Caco-2 (cell line): ENCODE measurements around the gene CHCHD6. TPM values are rescaled to one million over a fixed set of nuclear protein-coding genes. Genes with fewer than 3 reads are reported as not detected.

Experiments
- BruUV-seq: library from RNA; stranded (reverse); fragments of 400-500 nt; replicated peaks from 2 replicates; lab custom pipeline; 2021; lab: Mats Ljungman, UMichigan
- CTCF ChIA-PET: fragments of 300-600 bp; sonication (Branson Sonifier 250); formaldehyde crosslinking; loops from one replicate; lab custom pipeline; 2022; ENCODE audit warnings: antibody characterized with exemption; lab: Charles Lee
- POLR2A ChIA-PET: fragments of 300-600 bp; sonication (Branson Sonifier 250); formaldehyde crosslinking; loops from one replicate; lab custom pipeline; 2022; ENCODE audit warnings: antibody characterized with exemption; lab: Charles Lee
- DNase-seq, 2 experiments: peaks; one replicate each; pipeline versions ENCODE4 v3.0.0 to v3.0.0-alpha.2; 2020 to 2022
- H3K27me3 ChIP-seq: replicated peaks from 2 replicates; pipeline ENCODE4 v1.6.0; 2011; ENCODE audit warnings: low read length; ENCODE audit not compliant: control insufficient read depth, insufficient read depth
- H3K36me3 ChIP-seq: 2 replicates; pipeline ENCODE4 v1.5.1; 2011; ENCODE audit warnings: low read length; ENCODE audit not compliant: control insufficient read depth, insufficient read depth
- H3K4me1 ChIP-seq: fragments of 250-450 bp; sonication (Bioruptor Pico); 2 replicates; pipeline ENCODE4 v1.5.1; 2020; ENCODE audit warnings: mild to moderate bottlenecking
- H3K4me3 ChIP-seq: 2 replicates; pipeline ENCODE4 v1.5.1; 2011; ENCODE audit warnings: low read depth, mild to moderate bottlenecking, control low read depth, low read length
- H3K9me3 ChIP-seq: fragments of 250-450 bp; sonication (Bioruptor Pico); 2 replicates; pipeline ENCODE4 v1.5.1; 2020; ENCODE audit warnings: mild to moderate bottlenecking, moderate library complexity
- H3K27ac Mint-ChIP-seq: one replicate; pipeline ENCODE4 v1.8.0; 2022; ENCODE audit warnings: mixed read lengths; ENCODE audit not compliant: unreplicated experiment
- H3K27me3 Mint-ChIP-seq: one replicate; pipeline ENCODE4 v1.8.0; 2022; ENCODE audit warnings: mixed read lengths; ENCODE audit not compliant: insufficient read depth, unreplicated experiment
- H3K36me3 Mint-ChIP-seq: one replicate; pipeline ENCODE4 v1.8.0; 2022; ENCODE audit warnings: mild to moderate bottlenecking, mixed read lengths; ENCODE audit not compliant: insufficient read depth, unreplicated experiment
- H3K4me1 Mint-ChIP-seq: one replicate; pipeline ENCODE4 v1.8.0; 2022; ENCODE audit warnings: low read depth, mixed read lengths; ENCODE audit not compliant: unreplicated experiment
- H3K4me3 Mint-ChIP-seq: one replicate; pipeline ENCODE4 v1.8.0; 2022; ENCODE audit warnings: mild to moderate bottlenecking, moderate library complexity, mixed read lengths; ENCODE audit not compliant: unreplicated experiment
- H3K9me3 Mint-ChIP-seq: one replicate; pipeline ENCODE4 v1.8.0; 2022; ENCODE audit warnings: mixed read lengths; ENCODE audit not compliant: unreplicated experiment
- intact Hi-C: fragments of 100-400 bp; cut with micrococcal nuclease; formaldehyde crosslinking; loops from one replicate; pipeline ENCODE4 v1.10.0; 2022; ENCODE audit not compliant: unreplicated experiment
- total RNA-seq: library from RNA; stranded (reverse); gene quantifications from 2 replicates; pipeline ENCODE4 v1.2.3, GENCODE V29; 2022
- TF ChIP-seq, protein P1 (sequence below), 2 experiments: fragments of 200-600 bp in 1 of 2; IDR thresholded peaks; 1 replicate in 1 of 2; 2 replicates in 1 of 2; pipeline versions ENCODE4 v1.5.1 to v1.8.0; 2011 to 2022; ENCODE audit warnings: antibody characterized with exemption in 1 of 2, control low read depth in 1 of 2, inconsistent platforms in 1 of 2, low read depth in 1 of 2, low read length in 1 of 2, mild to moderate bottlenecking in 1 of 2, moderate library complexity in 1 of 2; ENCODE audit not compliant: insufficient read depth in 1 of 2, severe bottlenecking in 1 of 2, unreplicated experiment in 1 of 2

The CHCHD6 gene
- total RNA-seq, 1 experiment from 2014 or later = 49.5 TPM

DNA sequence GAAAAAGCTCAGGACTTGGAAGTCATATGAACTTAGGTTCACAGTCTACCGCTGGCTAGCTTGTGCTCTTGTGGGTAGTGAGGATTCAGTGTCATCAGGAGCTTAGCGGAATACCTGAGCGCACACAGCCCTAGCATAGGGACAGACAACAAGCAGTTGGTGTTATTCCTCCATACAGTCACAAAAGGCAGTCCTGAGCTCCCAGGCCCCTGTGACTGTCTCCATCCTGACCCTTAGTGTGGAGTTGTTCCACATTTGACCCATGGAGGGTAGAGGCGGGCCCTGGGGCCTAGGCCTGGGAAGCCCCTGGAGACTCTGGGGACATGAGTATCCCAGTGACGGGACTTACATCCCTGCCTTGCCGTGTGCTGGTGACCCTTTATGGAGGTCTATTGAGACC lies 147.3 kb downstream of the CHCHD6 start:
- POLR2A ChIA-PET = interaction anchor here (1.1 to 1.2 kb wide), 2 partner anchors 16 to 98 kb away, joined by 3 to 4 read pairs; no protein-coding TSS in a partner anchor
- Histone ChIP-seq H3K36me3 (no peaks in the 10 kb centered on the region), H3K4me3 (no peak overlapping the region), H3K27me3 (no peaks in the 10 kb centered on the region), H3K4me1 (peaks cover 77% of the 10 kb centered on the region), H3K9me3 (no peaks in the 10 kb centered on the region)
- DNase-seq = no peak
- intact Hi-C loops = loop anchor here (2.0 to 5.0 kb wide), 2 partner anchors 31 to 131 kb away; partner anchors contain the start of gene PLXNA1
- Mint-ChIP-seq H3K36me3 (peaks cover 29% of the 10 kb centered on the region), H3K27me3 (no peaks in the 10 kb centered on the region), H3K4me3 (no peak overlapping the region), H3K27ac (peak overlapping the region; percentile 79), H3K9me3 (no peaks in the 10 kb centered on the region), H3K4me1 (peaks cover 64% of the 10 kb centered on the region)
- TF ChIP-seq, protein P1, sequence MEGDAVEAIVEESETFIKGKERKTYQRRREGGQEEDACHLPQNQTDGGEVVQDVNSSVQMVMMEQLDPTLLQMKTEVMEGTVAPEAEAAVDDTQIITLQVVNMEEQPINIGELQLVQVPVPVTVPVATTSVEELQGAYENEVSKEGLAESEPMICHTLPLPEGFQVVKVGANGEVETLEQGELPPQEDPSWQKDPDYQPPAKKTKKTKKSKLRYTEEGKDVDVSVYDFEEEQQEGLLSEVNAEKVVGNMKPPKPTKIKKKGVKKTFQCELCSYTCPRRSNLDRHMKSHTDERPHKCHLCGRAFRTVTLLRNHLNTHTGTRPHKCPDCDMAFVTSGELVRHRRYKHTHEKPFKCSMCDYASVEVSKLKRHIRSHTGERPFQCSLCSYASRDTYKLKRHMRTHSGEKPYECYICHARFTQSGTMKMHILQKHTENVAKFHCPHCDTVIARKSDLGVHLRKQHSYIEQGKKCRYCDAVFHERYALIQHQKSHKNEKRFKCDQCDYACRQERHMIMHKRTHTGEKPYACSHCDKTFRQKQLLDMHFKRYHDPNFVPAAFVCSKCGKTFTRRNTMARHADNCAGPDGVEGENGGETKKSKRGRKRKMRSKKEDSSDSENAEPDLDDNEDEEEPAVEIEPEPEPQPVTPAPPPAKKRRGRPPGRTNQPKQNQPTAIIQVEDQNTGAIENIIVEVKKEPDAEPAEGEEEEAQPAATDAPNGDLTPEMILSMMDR (IDR thresholded peaks at IDR 0.05; ENCODE audit: insufficient read depth in 1 of 2, low read depth in 1 of 2, low read length in 1 of 2, severe bottlenecking in 1 of 2, unreplicated experiment in 1 of 2) = no peak
- CTCF ChIA-PET = interaction anchor here (0.9 to 2.0 kb wide), 6 partner anchors 16 to 131 kb away, joined by 3 to 14 read pairs (median 6); partner anchors contain the start of gene PLXNA1
- BruUV-seq = TSS peak; percentile 75

GRCh38 chr3:126851934-126852333 lies 147.9 kb downstream of the CHCHD6 start:
- TF ChIP-seq, protein P1 (IDR thresholded peaks at IDR 0.05; ENCODE audit: insufficient read depth in 1 of 2, low read depth in 1 of 2, low read length in 1 of 2, severe bottlenecking in 1 of 2, unreplicated experiment in 1 of 2) = no peak
- Histone ChIP-seq H3K27me3 (no peaks in the 10 kb centered on the region), H3K4me1 (peaks cover 72% of the 10 kb centered on the region), H3K9me3 (no peaks in the 10 kb centered on the region), H3K4me3 (no peak overlapping the region), H3K36me3 (no peaks in the 10 kb centered on the region)
- no peaks in the 10 kb centered on the region for H3K27me3 Mint-ChIP-seq
- BruUV-seq = TSS peak; percentile 28
- CTCF ChIA-PET = interaction anchor here (1.2 to 2.1 kb wide), 5 partner anchors 36 to 131 kb away, joined by 6 to 14 read pairs (median 8); partner anchors contain the start of gene PLXNA1
- intact Hi-C loops = loop anchor here (2.0 to 5.0 kb wide), 2 partner anchors 31 to 130 kb away; partner anchors contain the start of gene PLXNA1
- H3K4me1 Mint-ChIP-seq = peaks cover 59% of the 10 kb centered on the region
- DNase-seq = no peak
- H3K36me3 Mint-ChIP-seq = peaks cover 29% of the 10 kb centered on the region
- H3K4me3 Mint-ChIP-seq = no peak overlapping the region
- no peaks in the 10 kb centered on the region for H3K9me3 Mint-ChIP-seq
- peak overlapping the region; percentile 79 for H3K27ac Mint-ChIP-seq
- POLR2A ChIA-PET = no interaction called here

DNA sequence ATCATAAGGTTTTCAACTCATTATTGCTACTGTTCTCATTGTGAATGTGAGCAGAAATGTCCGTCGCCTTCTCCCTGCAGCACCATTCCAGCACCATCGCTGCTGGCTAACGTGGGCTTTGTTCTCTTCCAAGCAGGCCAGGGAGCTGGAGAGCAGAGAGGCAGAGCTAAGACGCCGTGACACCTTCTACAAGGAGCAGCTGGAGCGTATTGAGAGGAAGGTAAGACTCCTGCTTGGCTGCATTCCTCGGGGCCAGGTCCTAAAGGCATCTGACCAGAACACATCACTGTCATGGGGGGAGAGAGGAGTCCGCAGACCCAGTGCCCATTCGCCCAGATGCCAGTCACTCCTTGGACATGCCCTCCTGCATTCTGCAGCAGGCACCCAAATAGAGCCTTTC lies 148.5 kb downstream of the CHCHD6 start:
- Histone ChIP-seq H3K27me3 (no peaks in the 10 kb centered on the region), H3K36me3 (no peaks in the 10 kb centered on the region), H3K4me3 (no peak overlapping the region), H3K4me1 (peaks cover 66% of the 10 kb centered on the region), H3K9me3 (no peaks in the 10 kb centered on the region)
- peak overlapping the region; percentile 61 for H3K4me3 Mint-ChIP-seq
- H3K27ac Mint-ChIP-seq = peak overlapping the region; percentile 79
- TF ChIP-seq, protein P1 (IDR thresholded peaks at IDR 0.05; ENCODE audit: insufficient read depth in 1 of 2, low read depth in 1 of 2, low read length in 1 of 2, severe bottlenecking in 1 of 2, unreplicated experiment in 1 of 2) = no peak
- intact Hi-C loops = loop anchor here (5.0 kb wide), 1 partner anchor 130 kb away; the partner anchor contains the start of gene PLXNA1
- no peaks in the 10 kb centered on the region for H3K27me3 Mint-ChIP-seq
- H3K9me3 Mint-ChIP-seq = no peaks in the 10 kb centered on the region
- H3K36me3 Mint-ChIP-seq = peaks cover 29% of the 10 kb centered on the region
- CTCF ChIA-PET = interaction anchor here (0.9 to 2.1 kb wide), 4 partner anchors 35 to 130 kb away, joined by 3 to 8 read pairs (median 4); partner anchors contain the start of gene PLXNA1
- peak; percentile 60 to 77 for DNase-seq
- no TSS peak for BruUV-seq
- H3K4me1 Mint-ChIP-seq = peaks cover 53% of the 10 kb centered on the region
- POLR2A ChIA-PET = no interaction called here
